GM23338 (cell line): ENCODE data around the gene ATXN2.

ENCODE experiments used
- EZH2phosphoT487 ChIP-seq: fragments of 200-600 bp; sonication (generic); IDR thresholded peaks from one replicate; pipeline ENCODE4 v1.8.1; 2018; ENCODE audit warnings: antibody characterized with exemption; ENCODE audit not compliant: unreplicated experiment
- TF ChIP-seq, protein P1 (sequence below), 2 experiments: fragments of 200-600 bp in 1 of 2; sonication (generic) in 1 of 2; conservative IDR thresholded peaks; 2 replicates each; pipeline versions ENCODE4 v1.5.1 to v1.6.1; 2016 to 2017; ENCODE audit warnings: antibody characterized with exemption in 2 of 2, low read depth in 2 of 2, mild to moderate bottlenecking in 2 of 2, moderate library complexity in 1 of 2

DNA sequence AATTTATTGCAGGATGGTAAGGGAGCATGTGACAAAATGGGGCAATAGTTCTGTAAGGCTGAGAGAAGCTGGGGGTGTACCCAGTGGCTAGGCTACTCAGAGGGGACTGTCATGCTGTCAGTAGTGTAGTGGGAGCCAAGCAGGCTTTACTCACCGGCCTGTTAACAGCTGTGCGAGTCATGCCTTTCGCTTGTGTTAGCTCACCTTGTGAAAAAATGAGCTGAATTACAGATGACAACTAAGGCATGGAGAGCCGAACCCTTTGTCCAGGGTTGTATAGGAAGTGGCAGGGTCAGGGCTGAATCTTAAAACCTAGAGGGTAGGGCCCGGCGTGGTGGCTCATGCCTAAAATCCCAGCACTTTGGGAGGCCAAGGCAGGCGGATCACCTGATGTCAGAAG, 155.5 kb downstream of the ATXN2 start:
- no peak for TF ChIP-seq EZH2phosphoT487
- TF ChIP-seq, protein P1, sequence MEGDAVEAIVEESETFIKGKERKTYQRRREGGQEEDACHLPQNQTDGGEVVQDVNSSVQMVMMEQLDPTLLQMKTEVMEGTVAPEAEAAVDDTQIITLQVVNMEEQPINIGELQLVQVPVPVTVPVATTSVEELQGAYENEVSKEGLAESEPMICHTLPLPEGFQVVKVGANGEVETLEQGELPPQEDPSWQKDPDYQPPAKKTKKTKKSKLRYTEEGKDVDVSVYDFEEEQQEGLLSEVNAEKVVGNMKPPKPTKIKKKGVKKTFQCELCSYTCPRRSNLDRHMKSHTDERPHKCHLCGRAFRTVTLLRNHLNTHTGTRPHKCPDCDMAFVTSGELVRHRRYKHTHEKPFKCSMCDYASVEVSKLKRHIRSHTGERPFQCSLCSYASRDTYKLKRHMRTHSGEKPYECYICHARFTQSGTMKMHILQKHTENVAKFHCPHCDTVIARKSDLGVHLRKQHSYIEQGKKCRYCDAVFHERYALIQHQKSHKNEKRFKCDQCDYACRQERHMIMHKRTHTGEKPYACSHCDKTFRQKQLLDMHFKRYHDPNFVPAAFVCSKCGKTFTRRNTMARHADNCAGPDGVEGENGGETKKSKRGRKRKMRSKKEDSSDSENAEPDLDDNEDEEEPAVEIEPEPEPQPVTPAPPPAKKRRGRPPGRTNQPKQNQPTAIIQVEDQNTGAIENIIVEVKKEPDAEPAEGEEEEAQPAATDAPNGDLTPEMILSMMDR (conservative IDR thresholded peaks at IDR 0.05; ENCODE audit: low read depth in 2 of 2), result no peak
